ENCODE results near the gene SLC2A9. TPM values are rescaled to one million over a fixed set of nuclear protein-coding genes. Genes with fewer than 3 reads are reported as not detected.
"Not testable (repeated sequence)": the region's sequence is repeated elsewhere in the genome, so short reads cannot be mapped to it uniquely, and the experiment has no call there.

Gene SLC2A9
- total RNA-seq, 1 donor from 2014 or later, result 0.72 TPM

- TF ChIP-seq, protein P1, sequence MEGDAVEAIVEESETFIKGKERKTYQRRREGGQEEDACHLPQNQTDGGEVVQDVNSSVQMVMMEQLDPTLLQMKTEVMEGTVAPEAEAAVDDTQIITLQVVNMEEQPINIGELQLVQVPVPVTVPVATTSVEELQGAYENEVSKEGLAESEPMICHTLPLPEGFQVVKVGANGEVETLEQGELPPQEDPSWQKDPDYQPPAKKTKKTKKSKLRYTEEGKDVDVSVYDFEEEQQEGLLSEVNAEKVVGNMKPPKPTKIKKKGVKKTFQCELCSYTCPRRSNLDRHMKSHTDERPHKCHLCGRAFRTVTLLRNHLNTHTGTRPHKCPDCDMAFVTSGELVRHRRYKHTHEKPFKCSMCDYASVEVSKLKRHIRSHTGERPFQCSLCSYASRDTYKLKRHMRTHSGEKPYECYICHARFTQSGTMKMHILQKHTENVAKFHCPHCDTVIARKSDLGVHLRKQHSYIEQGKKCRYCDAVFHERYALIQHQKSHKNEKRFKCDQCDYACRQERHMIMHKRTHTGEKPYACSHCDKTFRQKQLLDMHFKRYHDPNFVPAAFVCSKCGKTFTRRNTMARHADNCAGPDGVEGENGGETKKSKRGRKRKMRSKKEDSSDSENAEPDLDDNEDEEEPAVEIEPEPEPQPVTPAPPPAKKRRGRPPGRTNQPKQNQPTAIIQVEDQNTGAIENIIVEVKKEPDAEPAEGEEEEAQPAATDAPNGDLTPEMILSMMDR (IDR thresholded peaks at IDR 0.05), result no peak
- Mint-ChIP-seq H3K36me3 (ENCODE audit: low read depth) (peaks cover 1% of the 10 kb centered on the region), H3K4me1 (ENCODE audit: low read depth) (no peaks in the 10 kb centered on the region), H3K9me3 (ENCODE audit: low read depth) (peaks cover 2% of the 10 kb centered on the region), H3K27me3 (ENCODE audit: low read depth) (peaks cover 11% of the 10 kb centered on the region), H3K4me3 (ENCODE audit: unreplicated experiment) (no peak overlapping the region), H3K27ac (ENCODE audit: unreplicated experiment) (no peak overlapping the region)
- DNase-seq (ENCODE audit: low spot score), result no peak
These were observed 32.4 kb downstream of the SLC2A9 start for GRCh38 chr4:9988933-9989332.

GRCh38 chr4:9988363-9988749 lies 32.9 kb downstream of the SLC2A9 start:
- TF ChIP-seq, protein P1 (IDR thresholded peaks at IDR 0.05), result no peak
- Mint-ChIP-seq H3K9me3 (ENCODE audit: low read depth) (peaks cover 2% of the 10 kb centered on the region), H3K27ac (ENCODE audit: unreplicated experiment) (no peak overlapping the region), H3K4me3 (ENCODE audit: unreplicated experiment) (no peak overlapping the region), H3K27me3 (ENCODE audit: low read depth) (peaks cover 10% of the 10 kb centered on the region), H3K4me1 (ENCODE audit: low read depth) (no peaks in the 10 kb centered on the region), H3K36me3 (ENCODE audit: low read depth) (peaks cover 1% of the 10 kb centered on the region)
- DNase-seq (ENCODE audit: low spot score), result no peak

- H3K27ac Mint-ChIP-seq (ENCODE audit: unreplicated experiment), result no peak overlapping the region
- no peak overlapping the region for H3K4me3 Mint-ChIP-seq (ENCODE audit: unreplicated experiment)
- H3K4me1 Mint-ChIP-seq (ENCODE audit: low read depth), result no peaks in the 10 kb centered on the region
- peaks cover 2% of the 10 kb centered on the region for H3K9me3 Mint-ChIP-seq (ENCODE audit: low read depth)
- peaks cover 8% of the 10 kb centered on the region for H3K27me3 Mint-ChIP-seq (ENCODE audit: low read depth)
- peaks cover 1% of the 10 kb centered on the region for H3K36me3 Mint-ChIP-seq (ENCODE audit: low read depth)
- DNase-seq (ENCODE audit: low spot score), result no peak
- TF ChIP-seq, protein P1 (IDR thresholded peaks at IDR 0.05), result no peak
These were observed 33.4 kb downstream of the SLC2A9 start for GRCh38 chr4:9987749-9988362.

DNA sequence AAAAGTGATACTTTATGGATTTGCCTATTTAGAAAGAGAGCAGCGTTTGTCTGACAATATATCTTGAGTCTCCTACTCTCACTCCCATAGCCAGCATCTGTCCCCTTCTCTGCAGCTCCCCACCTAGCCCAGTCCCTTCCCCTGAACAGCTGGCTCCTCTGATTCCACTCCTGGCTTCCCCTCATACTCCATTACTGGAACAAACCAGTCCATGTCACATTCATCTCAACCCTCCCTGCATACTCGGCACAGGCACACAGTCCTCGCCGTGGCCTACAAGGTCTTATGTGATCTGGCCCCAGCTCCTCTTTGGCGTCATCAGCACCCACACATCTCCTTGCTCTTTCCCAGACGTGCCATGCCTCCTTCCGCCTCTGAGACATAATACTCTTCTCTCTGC lies 36.7 kb downstream of the SLC2A9 start:
- no peak overlapping the region for H3K4me3 Mint-ChIP-seq (ENCODE audit: unreplicated experiment)

GRCh38 chr4:9983211-9983610 lies 38.1 kb downstream of the SLC2A9 start:
- peaks cover 7% of the 10 kb centered on the region for H3K9me3 Mint-ChIP-seq (ENCODE audit: low read depth)
- DNase-seq (ENCODE audit: low spot score), result no peak
- no peak overlapping the region for H3K4me3 Mint-ChIP-seq (ENCODE audit: unreplicated experiment)
- no peak overlapping the region for H3K27ac Mint-ChIP-seq (ENCODE audit: unreplicated experiment)
- H3K4me1 Mint-ChIP-seq (ENCODE audit: low read depth), result no peaks in the 10 kb centered on the region
- TF ChIP-seq, protein P1 (IDR thresholded peaks at IDR 0.05), result no peak
- H3K27me3 Mint-ChIP-seq (ENCODE audit: low read depth), result peaks cover 12% of the 10 kb centered on the region
- peaks cover 1% of the 10 kb centered on the region for H3K36me3 Mint-ChIP-seq (ENCODE audit: low read depth)

More for the DNA sequence above, 36.7 kb downstream of the SLC2A9 start:
- Mint-ChIP-seq H3K27me3 (ENCODE audit: low read depth) (peaks cover 8% of the 10 kb centered on the region), H3K36me3 (ENCODE audit: low read depth) (peaks cover 1% of the 10 kb centered on the region), H3K4me1 (ENCODE audit: low read depth) (no peaks in the 10 kb centered on the region), H3K9me3 (ENCODE audit: low read depth) (peaks cover 7% of the 10 kb centered on the region), H3K27ac (ENCODE audit: unreplicated experiment) (no peak overlapping the region)
- no peak for DNase-seq (ENCODE audit: low spot score)
- TF ChIP-seq, protein P1 (IDR thresholded peaks at IDR 0.05), result no peak

DNA sequence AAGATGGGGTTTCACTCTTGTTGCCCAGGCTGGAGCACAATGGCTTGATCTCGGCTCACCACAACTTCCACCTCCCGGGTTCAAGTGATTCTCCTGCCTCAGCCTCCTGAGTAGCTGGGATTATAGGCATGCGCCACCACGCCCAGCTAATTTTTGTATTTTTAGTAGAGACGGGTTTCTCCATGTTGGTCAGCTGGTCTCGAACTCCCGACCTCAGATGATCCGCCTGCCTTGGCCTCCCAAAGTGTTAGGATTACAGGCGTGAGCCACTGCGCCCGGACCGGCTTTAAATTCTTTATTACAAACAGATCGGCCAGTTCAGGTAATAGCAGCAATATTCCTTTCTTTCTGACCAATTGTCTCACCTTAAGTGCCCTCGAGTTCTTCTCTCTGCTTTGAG lies 39.4 kb downstream of the SLC2A9 start:
- not testable (repeated sequence) for H3K36me3 Mint-ChIP-seq (ENCODE audit: low read depth); DNase-seq (ENCODE audit: low spot score); H3K4me3 Mint-ChIP-seq (ENCODE audit: unreplicated experiment); H3K4me1 Mint-ChIP-seq (ENCODE audit: low read depth); H3K9me3 Mint-ChIP-seq (ENCODE audit: low read depth); H3K27ac Mint-ChIP-seq (ENCODE audit: unreplicated experiment)
- peaks cover 17% of the 10 kb centered on the region for H3K27me3 Mint-ChIP-seq (ENCODE audit: low read depth)
